ENCODE measurements around the gene SFT2D1.

GRCh38 chr6:166304106-166304505 lies 38.2 kb downstream of the SFT2D1 start:
- TF ChIP-seq CTCF (conservative IDR thresholded peaks at IDR 0.05; ENCODE audit: low read length) (no peak), EZH2phosphoT487 (IDR thresholded peaks at IDR 0.05; ENCODE audit: borderline replicate concordance) (no peak)
